H1 (cell line): ENCODE measurements around the gene NSUN7. TPM values are rescaled to one million over a fixed set of nuclear protein-coding genes. Genes with fewer than 3 reads are reported as not detected.

Experiments used
- CTCF ChIA-PET: fragments of 300-600 bp; sonication (Branson Sonifier 250); formaldehyde crosslinking; loops from one replicate; lab custom pipeline; 2021; ENCODE audit not compliant: partially characterized antibody; lab: Charles Lee
- POLR2A ChIA-PET: fragments of 300-600 bp; sonication (Branson Sonifier 250); formaldehyde crosslinking; loops from one replicate; lab custom pipeline; 2021; ENCODE audit warnings: inconsistent platforms; ENCODE audit not compliant: partially characterized antibody; lab: Charles Lee
- DNase-seq, 2 experiments: peaks; one replicate each; pipeline versions ENCODE4 v3.0.0 to v3.0.0-alpha.2; 2010 to 2022; ENCODE audit warnings: low spot score in 2 of 2, low read depth in 1 of 2, mixed read lengths in 1 of 2
- FAIRE-seq: peaks from 2 replicates; lab custom pipeline; 2011; peaks lifted over from hg19 to GRCh38; lab: Jason Lieb, UNC
- H2AFZ ChIP-seq: 2 replicates; pipeline ENCODE4 v1.8.1; 2012; ENCODE audit warnings: low read length, inconsistent platforms
- H2AK5ac ChIP-seq: 2 replicates; pipeline ENCODE4 v1.6.1; 2013; ENCODE audit warnings: low read depth, low read length
- H2BK120ac ChIP-seq: replicated peaks from 2 replicates; pipeline ENCODE3; 2013; ENCODE audit warnings: low read depth, low read length, inconsistent platforms
- H2BK12ac ChIP-seq: 2 replicates; pipeline ENCODE4 v1.6.1; 2013; ENCODE audit warnings: low read depth, low read length
- H2BK15ac ChIP-seq: 2 replicates; pipeline ENCODE4 v1.6.1; 2013; ENCODE audit warnings: low read length
- H2BK20ac ChIP-seq: 2 replicates; pipeline ENCODE4 v1.6.1; 2013; ENCODE audit warnings: low read length
- H2BK5ac ChIP-seq: 2 replicates; pipeline ENCODE4 v1.6.1; 2013; ENCODE audit warnings: low read depth, low read length
- H3K14ac ChIP-seq: 2 replicates; pipeline ENCODE4 v1.6.1; 2013; ENCODE audit warnings: inconsistent platforms; ENCODE audit not compliant: insufficient read length
- H3K18ac ChIP-seq: 2 replicates; pipeline ENCODE4 v1.6.1; 2013; ENCODE audit warnings: low read length; ENCODE audit errors: extremely low read depth
- H3K23ac ChIP-seq: 2 replicates; pipeline ENCODE4 v1.6.1; 2013; ENCODE audit warnings: inconsistent platforms; ENCODE audit not compliant: insufficient read length
- H3K23me2 ChIP-seq: 2 replicates; pipeline ENCODE4 v1.6.1; 2013; ENCODE audit warnings: low read depth, low read length
- H3K27ac ChIP-seq: 2 replicates; pipeline ENCODE4 v1.6.1; 2011; ENCODE audit warnings: low read depth, low read length, inconsistent platforms
- H3K27me3 ChIP-seq, 4 experiments: replicated peaks in 1 of 4; 1 replicate in 1 of 4; 2 replicates in 3 of 4; pipeline versions ENCODE4 v1.6.1 to v1.8.1; 2011 to 2013; ENCODE audit warnings: low read length in 3 of 4, mild to moderate bottlenecking in 3 of 4, inconsistent platforms in 2 of 4, mixed read lengths in 2 of 4, moderate library complexity in 1 of 4; ENCODE audit not compliant: control insufficient read depth in 3 of 4, insufficient read depth in 3 of 4; ENCODE audit errors: extremely low read depth in 1 of 4
- H3K36me3 ChIP-seq, 4 experiments: 2 replicates each; pipeline versions ENCODE4 v1.6.1 to v1.8.1; 2011 to 2013; ENCODE audit warnings: mild to moderate bottlenecking in 4 of 4, low read length in 3 of 4, moderate library complexity in 2 of 4, control low read depth in 1 of 4, inconsistent platforms in 1 of 4; ENCODE audit not compliant: insufficient read depth in 4 of 4, control insufficient read depth in 2 of 4
- H3K4ac ChIP-seq: replicated peaks from 2 replicates; pipeline ENCODE3; 2013; ENCODE audit warnings: low read length, low read depth, mixed read lengths, inconsistent platforms; ENCODE audit not compliant: insufficient read length
- H3K4me1 ChIP-seq, 4 experiments: replicated peaks in 1 of 4; 1 replicate in 1 of 4; 2 replicates in 3 of 4; pipeline versions ENCODE4 v1.6.1 to v1.8.1; 2011 to 2013; ENCODE audit warnings: low read length in 3 of 4, inconsistent platforms in 2 of 4, mixed read lengths in 1 of 4; ENCODE audit not compliant: insufficient read depth in 4 of 4, control insufficient read depth in 3 of 4
- H3K4me2 ChIP-seq, 2 experiments: 2 replicates each; pipeline versions ENCODE4 v1.6.1 to v1.8.1; 2011 to 2013; ENCODE audit warnings: low read depth in 2 of 2, low read length in 2 of 2, control low read depth in 1 of 2, inconsistent platforms in 1 of 2, mild to moderate bottlenecking in 1 of 2; ENCODE audit not compliant: insufficient read depth in 1 of 2
- H3K4me3 ChIP-seq, 4 experiments: fragments of 200-600, 300-600 bp in 1 of 4; sonication (generic), shearing (Covaris generic), sonication (Bioruptor Twin) in 1 of 4; 2 replicates each; pipeline versions ENCODE4 v1.5.1 to v1.8.1; 2011 to 2016; ENCODE audit warnings: low read length in 4 of 4, low read depth in 3 of 4, control low read depth in 2 of 4, inconsistent platforms in 2 of 4, mild to moderate bottlenecking in 2 of 4, mixed read lengths in 1 of 4, moderate library complexity in 1 of 4; ENCODE audit not compliant: insufficient read depth in 2 of 4; ENCODE audit errors: extremely low read depth in 1 of 4
- H3K56ac ChIP-seq: replicated peaks from 2 replicates; pipeline ENCODE3; 2013; ENCODE audit warnings: low read depth, mild to moderate bottlenecking, mixed read lengths, low read length, inconsistent platforms; ENCODE audit not compliant: insufficient read length
- H3K79me1 ChIP-seq: 2 replicates; pipeline ENCODE4 v1.6.1; 2013; ENCODE audit warnings: low read depth, low read length, control low read depth
- H3K79me2 ChIP-seq, 2 experiments: 2 replicates each; pipeline versions ENCODE4 v1.6.1 to v1.8.1; 2012 to 2013; ENCODE audit warnings: low read length in 2 of 2, mild to moderate bottlenecking in 2 of 2, inconsistent platforms in 1 of 2; ENCODE audit not compliant: insufficient read depth in 2 of 2, control insufficient read depth in 1 of 2
- H3K9ac ChIP-seq, 4 experiments: replicated peaks in 1 of 4; 1 replicate in 1 of 4; 2 replicates in 3 of 4; pipeline versions ENCODE4 v1.6.1 to v1.8.1; 2011 to 2013; ENCODE audit warnings: low read depth in 3 of 4, low read length in 3 of 4, control low read depth in 2 of 4, mild to moderate bottlenecking in 2 of 4, moderate library complexity in 2 of 4, inconsistent platforms in 1 of 4; ENCODE audit errors: extremely low read depth in 1 of 4
- H3K9me3 ChIP-seq, 2 experiments: 2 replicates each; pipeline versions ENCODE4 v1.6.1 to v1.8.1; 2012 to 2013; ENCODE audit warnings: mild to moderate bottlenecking in 2 of 2, moderate library complexity in 2 of 2, control low read depth in 1 of 2, inconsistent platforms in 1 of 2, low read depth in 1 of 2, low read length in 1 of 2, mixed read lengths in 1 of 2; ENCODE audit not compliant: insufficient read depth in 2 of 2
- H4K20me1 ChIP-seq, 2 experiments: replicated peaks in 1 of 2; 2 replicates each; pipeline versions ENCODE3 to v1.8.1; 2011 to 2013; ENCODE audit warnings: inconsistent platforms in 2 of 2, low read length in 2 of 2, mild to moderate bottlenecking in 1 of 2; ENCODE audit not compliant: insufficient read depth in 2 of 2, control insufficient read depth in 1 of 2
- H4K5ac ChIP-seq: 2 replicates; pipeline ENCODE4 v1.6.1; 2013; ENCODE audit warnings: low read length, low read depth, mixed read lengths, inconsistent platforms; ENCODE audit not compliant: insufficient read length
- H4K8ac ChIP-seq: 2 replicates; pipeline ENCODE4 v1.8.0; 2013; ENCODE audit warnings: mild to moderate bottlenecking, moderate library complexity, low read length, inconsistent platforms; ENCODE audit not compliant: insufficient read depth; ENCODE audit errors: extremely low read depth
- H4K91ac ChIP-seq: replicated peaks from 2 replicates; pipeline ENCODE3; 2013; ENCODE audit warnings: low read length, mixed read lengths, inconsistent platforms; ENCODE audit not compliant: insufficient read length
- BRCA1 ChIP-seq: IDR thresholded peaks from 2 replicates; pipeline ENCODE4 v1.6.1; 2012; ENCODE audit warnings: low read depth, low read length, improper control_type of control experiment
- CHD1 ChIP-seq: IDR thresholded peaks from 2 replicates; pipeline ENCODE4 v1.6.1; 2012; ENCODE audit warnings: low read depth, low read length, improper control_type of control experiment
- CTBP2 ChIP-seq: IDR thresholded peaks from 2 replicates; pipeline ENCODE4 v1.7.0; 2011; ENCODE audit warnings: borderline replicate concordance, mild to moderate bottlenecking, moderate library complexity, mixed read lengths, low read length; ENCODE audit not compliant: insufficient read depth, insufficient read length
- CTCF ChIP-seq, 3 experiments: IDR thresholded peaks; 1 replicate in 2 of 3; 2 replicates in 1 of 3; pipeline versions ENCODE4 v1.5.1 to v1.6.1; 2011; ENCODE audit warnings: low read length in 3 of 3, mild to moderate bottlenecking in 3 of 3, inconsistent platforms in 2 of 3, low read depth in 1 of 3, moderate library complexity in 1 of 3; ENCODE audit not compliant: insufficient read depth in 1 of 3; ENCODE audit errors: control extremely low read depth in 1 of 3
- EP300 ChIP-seq, 2 experiments: IDR thresholded peaks; 1 replicate in 1 of 2; 2 replicates in 1 of 2; pipeline ENCODE4 v1.6.1; 2011 to 2012; ENCODE audit warnings: low read depth in 2 of 2, low read length in 2 of 2, mild to moderate bottlenecking in 2 of 2, borderline replicate concordance in 1 of 2, inconsistent platforms in 1 of 2, moderate library complexity in 1 of 2
- GTF2F1 ChIP-seq: IDR thresholded peaks from 2 replicates; pipeline ENCODE4 v1.6.1; 2012; ENCODE audit warnings: low read depth, low read length, improper control_type of control experiment, borderline replicate concordance
- PHF8 ChIP-seq: fragments of 200-600 bp; sonication (generic); conservative IDR thresholded peaks from 2 replicates; pipeline ENCODE4 v1.7.1; 2012; ENCODE audit warnings: low read depth, mild to moderate bottlenecking, inconsistent platforms, low read length, moderate library complexity
- POLR2A ChIP-seq, 2 experiments: IDR thresholded peaks; 1 replicate in 1 of 2; 2 replicates in 1 of 2; pipeline ENCODE4 v1.6.1; 2011; ENCODE audit warnings: low read depth in 2 of 2, low read length in 2 of 2, mild to moderate bottlenecking in 2 of 2; ENCODE audit errors: control extremely low read depth in 1 of 2
- RBBP5 ChIP-seq: IDR thresholded peaks from 2 replicates; pipeline ENCODE4 v1.7.1; 2012; ENCODE audit warnings: low read depth, mild to moderate bottlenecking, inconsistent platforms, low read length, moderate library complexity, borderline replicate concordance
- TAF1 ChIP-seq: IDR thresholded peaks from 2 replicates; pipeline ENCODE4 v1.6.1; 2011; ENCODE audit warnings: mild to moderate bottlenecking, low read depth, low read length
- TEAD4 ChIP-seq: IDR thresholded peaks from 2 replicates; pipeline ENCODE4 v1.6.1; 2012; ENCODE audit warnings: low read depth, low read length, inconsistent platforms, mixed read lengths
- WGBS, 2 experiments: shearing (Covaris generic) in 1 of 2; methylation state at CpG; one replicate each; pipeline versions ENCODE4 v1.1.6 to v1.1.7; 2013 to 2015; ENCODE audit warnings: low lambda C conversion rate in 2 of 2, mixed read lengths in 2 of 2, inconsistent platforms in 1 of 2, low coverage in 1 of 2, missing lambda C conversion rate in 1 of 2; ENCODE audit not compliant: insufficient replicate concordance in 2 of 2, insufficient coverage in 1 of 2, insufficient read length in 1 of 2; ENCODE audit errors: extremely low coverage in 1 of 2, missing lambda C conversion rate in 1 of 2; 5-methylcytosine and 5-hydroxymethylcytosine counted together
- polyA plus RNA-seq, 7 experiments: library from polyadenylated mRNA; depleted of rRNA in 3 of 7; stranded (reverse) in 5 of 7; unstranded in 2 of 7; fragments of >200 nt in 5 of 7; fragments of 200-250 nt in 2 of 7; gene quantifications; 1 replicate in 5 of 7; 2 replicates in 1 of 7; 4 replicates in 1 of 7; pipeline versions ENCODE4 v1.2.1 to v1.2.3, GENCODE V29; 2011 to 2013; ENCODE audit warnings: missing spikeins in 2 of 7, mixed read lengths in 2 of 7
- total RNA-seq: library from RNA; stranded (reverse); fragmentation: NEBNext Ultra II Directional; extraction: Animal tissue kit (Norgen Biotek cat#: 25700); gene quantifications from 2 replicates; pipeline ENCODE4 v1.2.1, GENCODE V29; 2021

NSUN7 gene
- total and polyA plus RNA-seq, 2 of the 8 experiments (the other 6 are each of a cell fraction or from before 2014, with no cell fraction given) = 8.8 to 24.4 TPM

DNA sequence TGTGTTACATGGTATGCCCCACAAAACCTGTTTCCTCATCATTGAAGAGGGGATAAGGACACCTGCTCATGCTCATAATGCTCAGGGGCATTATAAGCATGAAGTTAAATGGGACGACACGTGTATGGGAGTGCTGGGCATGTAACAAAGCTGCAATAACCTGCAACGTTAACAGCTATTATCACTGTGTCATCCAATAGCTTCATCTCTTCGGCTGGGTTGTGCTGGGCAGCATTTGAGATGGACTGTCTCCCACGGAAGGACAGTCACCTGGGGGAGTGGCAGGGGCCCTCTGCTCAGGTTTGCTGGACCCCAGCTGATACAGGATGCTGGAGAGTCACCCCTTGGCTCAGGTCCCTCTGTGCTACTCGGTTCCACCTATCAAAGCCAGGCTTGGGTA is 94.5 kb downstream of the NSUN7 start:
- peaks cover 13 to 14% of the 10 kb centered on the region in 2 experiments for H4K20me1 ChIP-seq
- no peak overlapping the region for H3K27ac ChIP-seq
- POLR2A ChIA-PET = interaction anchor here (1.2 to 5.7 kb wide), 5 partner anchors 10 to 413 kb away, joined by 3 to 37 read pairs (median 3); partner anchors contain the start of gene UCHL1
- DNase-seq = no peak
- no peak overlapping the region for H2BK12ac ChIP-seq
- H2BK20ac ChIP-seq = no peak overlapping the region
- H4K91ac ChIP-seq = no peak overlapping the region
- H3K56ac ChIP-seq = no peak overlapping the region
- H2BK5ac ChIP-seq = no peak overlapping the region
- no peak overlapping the region for H3K4me2 ChIP-seq
- no peak overlapping the region for H4K8ac ChIP-seq
- H4K5ac ChIP-seq = no peak overlapping the region
- peaks cover 15% of the 10 kb centered on the region; the same call in 1 of the 2 replicates for H3K79me1 ChIP-seq
- no peaks in the 10 kb centered on the region for H3K23me2 ChIP-seq
- WGBS, 2 experiments = 83% methylated on average over 6 of the region's 6 CpGs; no CpG with 5 or more reads in 1 of the 2 experiments
- H3K18ac ChIP-seq = no peak overlapping the region
- H2BK15ac ChIP-seq = no peak overlapping the region
- H3K14ac ChIP-seq = no peak overlapping the region
- no peak overlapping the region for H2BK120ac ChIP-seq
- H3K27me3 ChIP-seq = no peaks in the 10 kb centered on the region
- H2AK5ac ChIP-seq = no peak overlapping the region
- FAIRE-seq = no peak
- H2AFZ ChIP-seq = no peak overlapping the region
- peaks cover 0 to 3% (median 0%) of the 10 kb centered on the region in 4 experiments; a peak in 1 of 8 replicates for H3K36me3 ChIP-seq
- no peak overlapping the region for H3K4ac ChIP-seq
- H3K9ac ChIP-seq = no peak overlapping the region
- no peak overlapping the region for H3K4me3 ChIP-seq
- H3K23ac ChIP-seq = no peak overlapping the region
- peaks cover 0 to 82% of the 10 kb centered on the region in 2 experiments; a peak in 2 of 4 replicates for H3K79me2 ChIP-seq
- CTCF ChIA-PET = interaction anchor here (1.0 to 8.9 kb wide), 9 partner anchors 10 to 110 kb away, joined by 3 to 97 read pairs (median 6); no protein-coding TSS in a partner anchor
- no peaks in the 10 kb centered on the region for H3K9me3 ChIP-seq
- peaks cover 0 to 10% (median 5%) of the 10 kb centered on the region in 4 experiments; a peak in 4 of 7 replicates for H3K4me1 ChIP-seq
- TF ChIP-seq CTBP2 (no peak), PHF8 (no peak), POLR2A (IDR thresholded peaks at IDR 0.05; ENCODE audit: control extremely low read depth in 1 of 2, low read depth in 2 of 2, low read length in 2 of 2) (no peak), CTCF (IDR thresholded peaks at IDR 0.05; ENCODE audit: control extremely low read depth in 1 of 3, insufficient read depth in 1 of 3, low read depth in 1 of 3, low read length in 3 of 3) (no peak), GTF2F1 (no peak), BRCA1 (no peak), TAF1 (no peak), CHD1 (no peak), TEAD4 (no peak), RBBP5 (no peak), EP300 (IDR thresholded peaks at IDR 0.05; ENCODE audit: borderline replicate concordance in 1 of 2, low read depth in 2 of 2, low read length in 2 of 2) (no peak)
